Endothelial cell of umbilical vein (primary cell): ENCODE measurements around the gene LCP1.

Experiments used
- EZH2 ChIP-seq: IDR thresholded peaks from 2 replicates; pipeline ENCODE4 v1.6.1; 2012; ENCODE audit warnings: borderline replicate concordance, low read depth, mild to moderate bottlenecking, moderate library complexity, low read length, inconsistent platforms; ENCODE audit not compliant: severe bottlenecking
- POLR2A ChIP-seq: IDR thresholded peaks from 2 replicates; pipeline ENCODE4 v1.6.1; 2012; ENCODE audit warnings: low read depth, mild to moderate bottlenecking, control low read depth, low read length
- TF ChIP-seq, protein P1 (sequence below): IDR thresholded peaks from 2 replicates; pipeline ENCODE4 v1.6.1; 2011; ENCODE audit not compliant: insufficient read depth, insufficient read length
- TF ChIP-seq, protein P2 (sequence below), 2 donors: IDR thresholded peaks; 1 replicate in 1 of 2; 2 replicates in 1 of 2; pipeline ENCODE4 v1.5.1; 2011; ENCODE audit warnings: low read length in 2 of 2, mild to moderate bottlenecking in 2 of 2, moderate library complexity in 2 of 2, control low read depth in 1 of 2, inconsistent platforms in 1 of 2, low read depth in 1 of 2; ENCODE audit not compliant: insufficient read depth in 1 of 2; ENCODE audit errors: extremely low read depth in 1 of 2

DNA sequence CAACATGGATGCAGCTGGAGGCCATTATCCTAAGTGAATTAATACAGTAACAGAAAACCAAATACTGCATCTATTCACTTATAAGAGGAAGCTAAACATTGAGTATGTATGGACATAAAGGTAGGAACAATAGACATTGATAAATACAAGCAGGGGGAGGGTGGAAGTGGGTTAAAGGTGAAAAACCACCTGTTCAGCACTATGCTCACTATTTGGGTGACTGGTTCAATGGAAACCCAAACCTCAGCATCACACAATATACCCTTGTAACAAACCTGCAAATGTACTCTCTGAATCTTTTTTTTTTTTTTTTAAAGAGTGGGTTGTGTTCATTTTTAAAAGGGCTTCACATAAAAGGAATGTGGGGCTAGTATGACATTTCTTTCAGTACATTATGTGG lies 50.3 kb downstream of the LCP1 start:
- TF ChIP-seq, protein P1, sequence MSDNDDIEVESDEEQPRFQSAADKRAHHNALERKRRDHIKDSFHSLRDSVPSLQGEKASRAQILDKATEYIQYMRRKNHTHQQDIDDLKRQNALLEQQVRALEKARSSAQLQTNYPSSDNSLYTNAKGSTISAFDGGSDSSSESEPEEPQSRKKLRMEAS = no peak
- TF ChIP-seq, protein P2, sequence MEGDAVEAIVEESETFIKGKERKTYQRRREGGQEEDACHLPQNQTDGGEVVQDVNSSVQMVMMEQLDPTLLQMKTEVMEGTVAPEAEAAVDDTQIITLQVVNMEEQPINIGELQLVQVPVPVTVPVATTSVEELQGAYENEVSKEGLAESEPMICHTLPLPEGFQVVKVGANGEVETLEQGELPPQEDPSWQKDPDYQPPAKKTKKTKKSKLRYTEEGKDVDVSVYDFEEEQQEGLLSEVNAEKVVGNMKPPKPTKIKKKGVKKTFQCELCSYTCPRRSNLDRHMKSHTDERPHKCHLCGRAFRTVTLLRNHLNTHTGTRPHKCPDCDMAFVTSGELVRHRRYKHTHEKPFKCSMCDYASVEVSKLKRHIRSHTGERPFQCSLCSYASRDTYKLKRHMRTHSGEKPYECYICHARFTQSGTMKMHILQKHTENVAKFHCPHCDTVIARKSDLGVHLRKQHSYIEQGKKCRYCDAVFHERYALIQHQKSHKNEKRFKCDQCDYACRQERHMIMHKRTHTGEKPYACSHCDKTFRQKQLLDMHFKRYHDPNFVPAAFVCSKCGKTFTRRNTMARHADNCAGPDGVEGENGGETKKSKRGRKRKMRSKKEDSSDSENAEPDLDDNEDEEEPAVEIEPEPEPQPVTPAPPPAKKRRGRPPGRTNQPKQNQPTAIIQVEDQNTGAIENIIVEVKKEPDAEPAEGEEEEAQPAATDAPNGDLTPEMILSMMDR (IDR thresholded peaks at IDR 0.05; ENCODE audit: extremely low read depth in 1 of 2, insufficient read depth in 1 of 2, low read depth in 1 of 2, low read length in 2 of 2) = no peak
- no peak for TF ChIP-seq POLR2A
- TF ChIP-seq EZH2 = no peak
